Measurements from ENCODE around the gene HOMEZ. TPM values are rescaled to one million over a fixed set of nuclear protein-coding genes. Genes with fewer than 3 reads are reported as not detected.

HOMEZ gene
- polyA plus RNA-seq, 2 donors = 8.0 to 16.1 TPM

- 67 to 73% methylated on average over 2 of the region's 2 CpGs for WGBS, 2 donors
- Histone ChIP-seq H3K27me3 (ENCODE audit: control insufficient read depth in 1 of 2, insufficient read depth in 2 of 2, low read length in 2 of 2) (no peaks in the 10 kb centered on the region), H3K9me3 (ENCODE audit: control insufficient read depth in 2 of 2, insufficient read depth in 1 of 2, low read depth in 1 of 2, low read length in 1 of 2) (no peaks in the 10 kb centered on the region), H3K4me1 (ENCODE audit: control insufficient read depth in 2 of 2, insufficient read depth in 2 of 2, low read length in 1 of 2) (peaks cover 0 to 3% of the 10 kb centered on the region in 2 donors), H3K36me3 (ENCODE audit: control insufficient read depth in 2 of 2, insufficient read depth in 2 of 2, low read length in 1 of 2) (no peaks in the 10 kb centered on the region), H3K4me3 (ENCODE audit: low read depth in 1 of 2, low read length in 2 of 2) (peak overlapping the region in 1 of 2 donors; percentile 65), H3K27ac (ENCODE audit: low read depth in 2 of 2, low read length in 1 of 2) (peak overlapping the region; percentile 85 to 87)
Measured at GRCh38 chr14:23299211-23299957, 13.5 kb upstream of the HOMEZ start.

- no peaks in the 10 kb centered on the region for H3K9me3 ChIP-seq (ENCODE audit: control insufficient read depth in 2 of 2, insufficient read depth in 1 of 2, low read depth in 1 of 2, low read length in 1 of 2)
- H3K36me3 ChIP-seq (ENCODE audit: control insufficient read depth in 2 of 2, insufficient read depth in 2 of 2, low read length in 1 of 2) = no peaks in the 10 kb centered on the region
- 90% methylated on average over 7 of the region's 7 CpGs for WGBS, 2 donors
- no peaks in the 10 kb centered on the region for H3K4me1 ChIP-seq (ENCODE audit: control insufficient read depth in 2 of 2, insufficient read depth in 2 of 2, low read length in 1 of 2)
- peak overlapping the region; percentile 50 to 66 for H3K27ac ChIP-seq (ENCODE audit: low read depth in 2 of 2, low read length in 1 of 2)
- no peaks in the 10 kb centered on the region for H3K27me3 ChIP-seq (ENCODE audit: control insufficient read depth in 1 of 2, insufficient read depth in 2 of 2, low read length in 2 of 2)
- H3K4me3 ChIP-seq (ENCODE audit: low read depth in 1 of 2, low read length in 2 of 2) = no peak overlapping the region
Measured at GRCh38 chr14:23297611-23298277, 11.8 kb upstream of the HOMEZ start.

GRCh38 chr14:23297096-23297495 lies 11.2 kb upstream of the HOMEZ start:
- Histone ChIP-seq H3K4me3 (ENCODE audit: low read depth in 1 of 2, low read length in 2 of 2) (no peak overlapping the region), H3K36me3 (ENCODE audit: control insufficient read depth in 2 of 2, insufficient read depth in 2 of 2, low read length in 1 of 2) (no peaks in the 10 kb centered on the region), H3K9me3 (ENCODE audit: control insufficient read depth in 2 of 2, insufficient read depth in 1 of 2, low read depth in 1 of 2, low read length in 1 of 2) (no peaks in the 10 kb centered on the region), H3K27ac (ENCODE audit: low read depth in 2 of 2, low read length in 1 of 2) (no peak overlapping the region), H3K4me1 (ENCODE audit: control insufficient read depth in 2 of 2, insufficient read depth in 2 of 2, low read length in 1 of 2) (no peaks in the 10 kb centered on the region), H3K27me3 (ENCODE audit: control insufficient read depth in 1 of 2, insufficient read depth in 2 of 2, low read length in 2 of 2) (no peaks in the 10 kb centered on the region)
- 88 to 91% methylated on average over 7 of the region's 7 CpGs for WGBS, 2 donors

GRCh38 chr14:23296012-23296777 lies 10.3 kb upstream of the HOMEZ start:
- Histone ChIP-seq H3K4me1 (ENCODE audit: control insufficient read depth in 2 of 2, insufficient read depth in 2 of 2, low read length in 1 of 2) (no peaks in the 10 kb centered on the region), H3K4me3 (ENCODE audit: low read depth in 1 of 2, low read length in 2 of 2) (no peak overlapping the region), H3K27ac (ENCODE audit: low read depth in 2 of 2, low read length in 1 of 2) (no peak overlapping the region), H3K36me3 (ENCODE audit: control insufficient read depth in 2 of 2, insufficient read depth in 2 of 2, low read length in 1 of 2) (no peaks in the 10 kb centered on the region), H3K27me3 (ENCODE audit: control insufficient read depth in 1 of 2, insufficient read depth in 2 of 2, low read length in 2 of 2) (no peaks in the 10 kb centered on the region), H3K9me3 (ENCODE audit: control insufficient read depth in 2 of 2, insufficient read depth in 1 of 2, low read depth in 1 of 2, low read length in 1 of 2) (no peaks in the 10 kb centered on the region)
- WGBS, 2 donors = 91 to 92% methylated on average over 7 of the region's 7 CpGs

GRCh38 chr14:23294734-23295561 lies 9.0 kb upstream of the HOMEZ start:
- peak overlapping the region in 1 of 2 donors; percentile 28 for H3K27ac ChIP-seq (ENCODE audit: low read depth in 2 of 2, low read length in 1 of 2)
- H3K4me3 ChIP-seq (ENCODE audit: low read depth in 1 of 2, low read length in 2 of 2) = no peak overlapping the region
- WGBS, 2 donors = 21 to 27% methylated on average over 24 of the region's 24 CpGs
- H3K27me3 ChIP-seq (ENCODE audit: control insufficient read depth in 1 of 2, insufficient read depth in 2 of 2, low read length in 2 of 2) = no peaks in the 10 kb centered on the region
- no peaks in the 10 kb centered on the region for H3K36me3 ChIP-seq (ENCODE audit: control insufficient read depth in 2 of 2, insufficient read depth in 2 of 2, low read length in 1 of 2)
- H3K9me3 ChIP-seq (ENCODE audit: control insufficient read depth in 2 of 2, insufficient read depth in 1 of 2, low read depth in 1 of 2, low read length in 1 of 2) = no peaks in the 10 kb centered on the region
- H3K4me1 ChIP-seq (ENCODE audit: control insufficient read depth in 2 of 2, insufficient read depth in 2 of 2, low read length in 1 of 2) = no peaks in the 10 kb centered on the region

- H3K27ac ChIP-seq (ENCODE audit: low read depth in 2 of 2, low read length in 1 of 2) = peak overlapping the region; percentile 93 to 99
- 48 to 62% methylated on average over 6 of the region's 6 CpGs for WGBS, 2 donors
Measured at GRCh38 chr14:23286902-23287479, 1.1 kb upstream of the HOMEZ start.

GRCh38 chr14:23285530-23286019 lies 357 bp downstream of the HOMEZ start:
- H3K27ac ChIP-seq (ENCODE audit: low read depth in 2 of 2, low read length in 1 of 2) = peak overlapping the region; percentile 90 to 93
- no peaks in the 10 kb centered on the region for H3K36me3 ChIP-seq (ENCODE audit: control insufficient read depth in 2 of 2, insufficient read depth in 2 of 2, low read length in 1 of 2)
- no peaks in the 10 kb centered on the region for H3K9me3 ChIP-seq (ENCODE audit: control insufficient read depth in 2 of 2, insufficient read depth in 1 of 2, low read depth in 1 of 2, low read length in 1 of 2)
- H3K27me3 ChIP-seq (ENCODE audit: control insufficient read depth in 1 of 2, insufficient read depth in 2 of 2, low read length in 2 of 2) = no peaks in the 10 kb centered on the region
- H3K4me3 ChIP-seq (ENCODE audit: low read depth in 1 of 2, low read length in 2 of 2) = peak overlapping the region; percentile 70 to 87
- H3K4me1 ChIP-seq (ENCODE audit: control insufficient read depth in 2 of 2, insufficient read depth in 2 of 2, low read length in 1 of 2) = no peaks in the 10 kb centered on the region
- 0 to 1% methylated on average over 21 to 22 of the region's 22 CpGs for WGBS, 2 donors

More at GRCh38 chr14:23286902-23287479, 1.1 kb upstream of the HOMEZ start:
- Histone ChIP-seq H3K4me1 (ENCODE audit: control insufficient read depth in 2 of 2, insufficient read depth in 2 of 2, low read length in 1 of 2) (no peaks in the 10 kb centered on the region), H3K4me3 (ENCODE audit: low read depth in 1 of 2, low read length in 2 of 2) (peak overlapping the region in 1 of 2 donors; percentile 87), H3K36me3 (ENCODE audit: control insufficient read depth in 2 of 2, insufficient read depth in 2 of 2, low read length in 1 of 2) (no peaks in the 10 kb centered on the region), H3K27me3 (ENCODE audit: control insufficient read depth in 1 of 2, insufficient read depth in 2 of 2, low read length in 2 of 2) (no peaks in the 10 kb centered on the region), H3K9me3 (ENCODE audit: control insufficient read depth in 2 of 2, insufficient read depth in 1 of 2, low read depth in 1 of 2, low read length in 1 of 2) (no peaks in the 10 kb centered on the region)

- Histone ChIP-seq H3K27ac (ENCODE audit: low read depth in 2 of 2, low read length in 1 of 2) (peak overlapping the region; percentile 90 to 93), H3K36me3 (ENCODE audit: control insufficient read depth in 2 of 2, insufficient read depth in 2 of 2, low read length in 1 of 2) (no peaks in the 10 kb centered on the region), H3K4me3 (ENCODE audit: low read depth in 1 of 2, low read length in 2 of 2) (peak overlapping the region; percentile 70 to 87), H3K4me1 (ENCODE audit: control insufficient read depth in 2 of 2, insufficient read depth in 2 of 2, low read length in 1 of 2) (no peaks in the 10 kb centered on the region), H3K9me3 (ENCODE audit: control insufficient read depth in 2 of 2, insufficient read depth in 1 of 2, low read depth in 1 of 2, low read length in 1 of 2) (no peaks in the 10 kb centered on the region), H3K27me3 (ENCODE audit: control insufficient read depth in 1 of 2, insufficient read depth in 2 of 2, low read length in 2 of 2) (no peaks in the 10 kb centered on the region)
- WGBS, 2 donors = 25 to 28% methylated on average over 9 of the region's 9 CpGs
Measured at GRCh38 chr14:23284654-23285529, 1.0 kb downstream of the HOMEZ start.
